Erythroblast (primary cell): ENCODE results near the gene DNAJC3.

Experiments used
- GATA1 ChIP-seq: IDR thresholded peaks from 2 replicates; pipeline ENCODE4 v1.6.1; 2011; ENCODE audit warnings: low read depth, mild to moderate bottlenecking, control low read depth, low read length, moderate library complexity
- POLR2A ChIP-seq: IDR thresholded peaks from 2 replicates; pipeline ENCODE4 v1.6.1; 2011; ENCODE audit warnings: mild to moderate bottlenecking, low read length

GRCh38 chr13:95743192-95743591, 66.3 kb downstream of the DNAJC3 start:
- no peak for TF ChIP-seq POLR2A
- TF ChIP-seq GATA1: no peak
